ENCODE measurements around the gene SGMS1.

The SGMS1 gene

GRCh38 chr10:50326172-50326555 is 297.6 kb downstream of the SGMS1 start:
- Histone ChIP-seq H4K20me1 (ENCODE audit: low read depth, low read length) (no peaks in the 10 kb centered on the region; the same call in 1 of the 2 replicates), H3K9me3 (ENCODE audit: insufficient read depth, low read length) (no peaks in the 10 kb centered on the region), H3K9ac (ENCODE audit: low read length) (no peak overlapping the region), H2AFZ (ENCODE audit: low read depth, low read length, severe bottlenecking) (no peak overlapping the region), H3K79me2 (ENCODE audit: insufficient read depth, low read length) (no peaks in the 10 kb centered on the region), H3K9me2 (replicated peaks; ENCODE audit: insufficient read depth, low read length) (no peaks in the 10 kb centered on the region), H3F3A (ENCODE audit: insufficient read depth) (no peaks in the 10 kb centered on the region), H3K27me3 (ENCODE audit: low read length) (no peaks in the 10 kb centered on the region), H3K36me3 (ENCODE audit: low read length) (no peaks in the 10 kb centered on the region; the same call in 1 of the 2 replicates), H3K27ac (ENCODE audit: low read depth, low read length) (no peak overlapping the region), H3K4me2 (ENCODE audit: low read depth, low read length, poor library complexity, severe bottlenecking) (no peak overlapping the region), H3K4me3 (ENCODE audit: insufficient read depth, low read length, poor library complexity, severe bottlenecking) (no peak overlapping the region)
- no peak for TF ChIP-seq CTCF (IDR thresholded peaks at IDR 0.05; ENCODE audit: insufficient read depth, low read length, poor library complexity, severe bottlenecking)
- TF ChIP-seq EZH2phosphoT487 (conservative IDR thresholded peaks at IDR 0.05; ENCODE audit: low read length), result no peak

- Histone ChIP-seq H4K20me1 (ENCODE audit: low read depth, low read length) (no peaks in the 10 kb centered on the region; the same call in 1 of the 2 replicates), H3K9me3 (ENCODE audit: insufficient read depth, low read length) (no peaks in the 10 kb centered on the region), H3K36me3 (ENCODE audit: low read length) (no peaks in the 10 kb centered on the region; the same call in 1 of the 2 replicates), H2AFZ (ENCODE audit: low read depth, low read length, severe bottlenecking) (no peak overlapping the region), H3K4me2 (ENCODE audit: low read depth, low read length, poor library complexity, severe bottlenecking) (no peak overlapping the region), H3K4me3 (ENCODE audit: insufficient read depth, low read length, poor library complexity, severe bottlenecking) (no peak overlapping the region), H3K9me2 (replicated peaks; ENCODE audit: insufficient read depth, low read length) (no peaks in the 10 kb centered on the region), H3K27ac (ENCODE audit: low read depth, low read length) (no peak overlapping the region), H3K9ac (ENCODE audit: low read length) (no peak overlapping the region), H3K27me3 (ENCODE audit: low read length) (no peaks in the 10 kb centered on the region), H3K79me2 (ENCODE audit: insufficient read depth, low read length) (no peaks in the 10 kb centered on the region), H3F3A (ENCODE audit: insufficient read depth) (no peaks in the 10 kb centered on the region)
- TF ChIP-seq EZH2phosphoT487 (conservative IDR thresholded peaks at IDR 0.05; ENCODE audit: low read length) (no peak), CTCF (IDR thresholded peaks at IDR 0.05; ENCODE audit: insufficient read depth, low read length, poor library complexity, severe bottlenecking) (no peak)
Observed at GRCh38 chr10:50325449-50326171, 298.1 kb downstream of the SGMS1 start.

GRCh38 chr10:50324680-50325393 is 298.9 kb downstream of the SGMS1 start:
- Histone ChIP-seq H3K9me2 (replicated peaks; ENCODE audit: insufficient read depth, low read length) (no peaks in the 10 kb centered on the region), H3K79me2 (ENCODE audit: insufficient read depth, low read length) (no peaks in the 10 kb centered on the region), H4K20me1 (ENCODE audit: low read depth, low read length) (no peaks in the 10 kb centered on the region; the same call in 1 of the 2 replicates), H3K9ac (ENCODE audit: low read length) (no peak overlapping the region), H3K36me3 (ENCODE audit: low read length) (no peaks in the 10 kb centered on the region; the same call in 1 of the 2 replicates), H3K4me2 (ENCODE audit: low read depth, low read length, poor library complexity, severe bottlenecking) (no peak overlapping the region), H3K9me3 (ENCODE audit: insufficient read depth, low read length) (no peaks in the 10 kb centered on the region), H2AFZ (ENCODE audit: low read depth, low read length, severe bottlenecking) (no peak overlapping the region), H3K27me3 (ENCODE audit: low read length) (no peaks in the 10 kb centered on the region), H3F3A (ENCODE audit: insufficient read depth) (no peaks in the 10 kb centered on the region), H3K27ac (ENCODE audit: low read depth, low read length) (no peak overlapping the region), H3K4me3 (ENCODE audit: insufficient read depth, low read length, poor library complexity, severe bottlenecking) (no peak overlapping the region)
- TF ChIP-seq CTCF (IDR thresholded peaks at IDR 0.05; ENCODE audit: insufficient read depth, low read length, poor library complexity, severe bottlenecking) (no peak), EZH2phosphoT487 (conservative IDR thresholded peaks at IDR 0.05; ENCODE audit: low read length) (no peak)
